Ovary (tissue), 9 donors: ENCODE results near the gene C12orf76. TPM values are rescaled to one million over a fixed set of nuclear protein-coding genes. Genes with fewer than 3 reads are reported as not detected.
"Not testable (repeated sequence)": the region's sequence is repeated elsewhere in the genome, so short reads cannot be mapped to it uniquely, and the experiment has no call there.

ENCODE experiments used
- DNase-seq, 5 donors: peaks; one replicate each; pipeline ENCODE4 v3.0.0-alpha.2; 2019 to 2020
- H3K27ac ChIP-seq, 2 donors: fragments of 200-600 bp; one replicate each; pipeline versions ENCODE4 v1.5.1 to v1.8.0; 2019 to 2022
- H3K27me3 ChIP-seq: fragments of 200-600 bp; one replicate; pipeline ENCODE4 v1.8.0; 2022
- H3K36me3 ChIP-seq: fragments of 200-600 bp; sonication (generic); one replicate; pipeline ENCODE4 v1.5.1; 2019
- H3K4me1 ChIP-seq: one replicate; pipeline ENCODE4 v1.8.1; 2013; ENCODE audit warnings: mild to moderate bottlenecking, moderate library complexity; ENCODE audit not compliant: insufficient read depth
- H3K4me3 ChIP-seq: fragments of 200-600 bp; sonication (generic); one replicate; pipeline ENCODE4 v1.5.1; 2017
- H3K9me3 ChIP-seq, 2 donors: fragments of 200-600 bp in 1 of 2; sonication (generic) in 1 of 2; one replicate each; pipeline versions ENCODE4 v1.5.1 to v1.8.1; 2013 to 2019; ENCODE audit warnings: mild to moderate bottlenecking in 1 of 2, moderate library complexity in 1 of 2
- EP300 ChIP-seq: sonication (generic); formaldehyde crosslinking; IDR thresholded peaks from one replicate; pipeline ENCODE4 v1.6.1; 2017; ENCODE audit warnings: antibody characterized with exemption
- POLR2A ChIP-seq: fragments of 450-650 bp; IDR thresholded peaks from one replicate; pipeline ENCODE4 v1.6.1; 2017; ENCODE audit warnings: antibody characterized with exemption, mild to moderate bottlenecking, moderate library complexity
- WGBS, 3 donors: extraction: QIAGEN DNeasy Blood & Tissue Kit in 1 of 3; methylation state at CpG; one replicate each; pipeline versions ENCODE4 v1.1.5 to v1.1.7; 2013 to 2017; 5-methylcytosine and 5-hydroxymethylcytosine counted together
- intact Hi-C, 4 donors: fragments of 100-400 bp; cut with DNase I; formaldehyde crosslinking; loops; one replicate each; pipeline versions ENCODE4 v1.11.0 to v1.15.1; 2022 to 2023
- polyA plus RNA-seq, 2 donors: library from polyadenylated mRNA; stranded (reverse); fragments of 200-250 nt in 1 of 2; fragments of 350-450 nt in 1 of 2; fragmentation: Illumina TruSeq in 1 of 2; extraction: RNeasy Lipid Tissue Mini Kit (QIAGEN cat#74804) in 1 of 2; gene quantifications; one replicate each; pipeline ENCODE4 v1.2.3, GENCODE V29; 2013 to 2014
- total RNA-seq, 7 donors: library from RNA; depleted of rRNA in 2 of 7; stranded (reverse); fragments of >200 nt in 2 of 7; fragmentation: NEBNext Ultra II Directional in 3 of 7; extraction: Animal tissue kit (Norgen Biotek cat#: 25700) in 3 of 7; gene quantifications; one replicate each; pipeline versions ENCODE4 v1.1.0 to v1.2.4, GENCODE V29; 2016 to 2023
- TF ChIP-seq, protein P1 (sequence below), 3 donors: fragments of 450-650 bp in 2 of 3; fragments of 200-600 bp in 1 of 3; IDR thresholded peaks; one replicate each; pipeline versions ENCODE4 v1.5.1 to v1.8.0; 2016 to 2022; ENCODE audit warnings: antibody characterized with exemption in 3 of 3, mild to moderate bottlenecking in 1 of 3
- donor health status: DM: no; HTN: no; CAD: no; lungs with moderate emphysema.
- donor health status: DM: no; HTN: no; CAD: no.
- donor health status: Bipolar disorder and iron deficiency.
- donor health status: DM: yes; HTN: yes; CAD: no.
- donor health status: DM: no; HTN: no; CAD: no.
- donor health status: DM: yes; HTN: yes; CAD: no.

Gene C12orf76
- total and polyA plus RNA-seq, 9 donors = 11.6 to 24.9 (median 15.7) TPM

DNA sequence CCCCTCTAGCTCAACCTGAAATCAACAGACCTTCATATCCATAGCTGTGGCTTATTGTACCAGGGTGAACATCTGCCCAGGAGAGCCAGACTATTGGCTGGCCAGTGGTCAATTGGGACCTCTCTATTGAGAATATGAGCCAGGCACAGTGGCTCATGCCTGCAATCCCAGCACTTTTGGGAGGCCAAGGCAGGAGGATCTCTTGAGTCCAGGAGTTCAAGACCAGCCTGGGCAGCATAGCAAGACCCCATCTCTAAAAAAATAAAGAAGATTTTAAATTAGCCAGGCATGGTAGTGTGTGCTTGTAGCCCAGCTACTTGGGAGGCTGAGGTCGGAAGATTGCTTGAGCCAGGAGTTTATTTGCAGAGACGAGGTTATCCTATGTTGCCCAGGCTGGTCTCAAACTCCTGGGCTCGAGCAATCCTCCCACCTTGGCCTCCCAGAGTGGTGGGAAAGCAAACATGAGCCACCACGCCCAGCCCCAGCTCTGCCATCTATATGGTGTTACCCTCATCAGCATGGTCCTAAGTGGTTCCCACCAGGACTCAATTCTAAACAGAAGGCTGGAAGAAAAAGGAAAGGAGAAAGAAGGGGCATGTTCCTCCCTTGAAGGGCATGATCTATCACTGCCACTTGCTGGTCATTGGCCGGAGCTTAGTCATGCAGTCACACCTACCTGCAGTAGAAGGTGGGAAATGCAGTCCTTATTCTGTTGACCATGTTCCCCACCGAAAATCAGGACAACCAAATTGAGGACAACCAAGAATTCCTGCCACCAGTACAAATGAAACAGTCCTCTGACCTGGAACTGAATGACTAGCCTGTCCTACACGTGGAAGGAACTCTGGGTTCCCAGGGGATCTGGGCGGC, 42.2 kb upstream of the C12orf76 start:
- H3K4me3 ChIP-seq = no peak overlapping the region
- no peaks in the 10 kb centered on the region for H3K9me3 ChIP-seq
- H3K4me1 ChIP-seq = no peaks in the 10 kb centered on the region
- DNase-seq = no peak
- no peaks in the 10 kb centered on the region for H3K36me3 ChIP-seq
- 76 to 79% (median 77%) methylated on average over 8 of the region's 8 CpGs for WGBS, 3 donors
- H3K27ac ChIP-seq = no peak overlapping the region
- intact Hi-C loops = no loop called here
- TF ChIP-seq POLR2A (no peak), EP300 (no peak)
- TF ChIP-seq, protein P1, sequence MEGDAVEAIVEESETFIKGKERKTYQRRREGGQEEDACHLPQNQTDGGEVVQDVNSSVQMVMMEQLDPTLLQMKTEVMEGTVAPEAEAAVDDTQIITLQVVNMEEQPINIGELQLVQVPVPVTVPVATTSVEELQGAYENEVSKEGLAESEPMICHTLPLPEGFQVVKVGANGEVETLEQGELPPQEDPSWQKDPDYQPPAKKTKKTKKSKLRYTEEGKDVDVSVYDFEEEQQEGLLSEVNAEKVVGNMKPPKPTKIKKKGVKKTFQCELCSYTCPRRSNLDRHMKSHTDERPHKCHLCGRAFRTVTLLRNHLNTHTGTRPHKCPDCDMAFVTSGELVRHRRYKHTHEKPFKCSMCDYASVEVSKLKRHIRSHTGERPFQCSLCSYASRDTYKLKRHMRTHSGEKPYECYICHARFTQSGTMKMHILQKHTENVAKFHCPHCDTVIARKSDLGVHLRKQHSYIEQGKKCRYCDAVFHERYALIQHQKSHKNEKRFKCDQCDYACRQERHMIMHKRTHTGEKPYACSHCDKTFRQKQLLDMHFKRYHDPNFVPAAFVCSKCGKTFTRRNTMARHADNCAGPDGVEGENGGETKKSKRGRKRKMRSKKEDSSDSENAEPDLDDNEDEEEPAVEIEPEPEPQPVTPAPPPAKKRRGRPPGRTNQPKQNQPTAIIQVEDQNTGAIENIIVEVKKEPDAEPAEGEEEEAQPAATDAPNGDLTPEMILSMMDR (IDR thresholded peaks at IDR 0.05) = no peak
- no peaks in the 10 kb centered on the region for H3K27me3 ChIP-seq

DNA sequence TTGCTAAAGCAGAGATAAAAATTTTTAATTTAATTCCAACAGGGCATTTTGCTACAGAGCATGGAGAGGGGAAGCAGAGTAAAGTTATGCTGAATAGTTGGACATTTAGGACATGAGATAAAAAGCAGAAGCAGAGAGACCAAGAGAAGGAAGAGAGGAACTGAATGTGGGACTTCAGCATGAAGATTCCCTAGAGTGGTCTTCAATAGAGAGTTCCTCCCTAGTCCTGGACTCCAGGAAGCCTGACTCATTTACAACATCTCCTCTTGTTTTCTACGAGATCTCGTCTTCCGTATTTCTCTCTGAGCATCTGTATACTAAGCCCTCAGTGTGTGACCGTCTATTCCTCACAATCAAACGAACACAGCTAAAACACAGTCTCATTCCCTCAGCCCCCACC, 40.6 kb upstream of the C12orf76 start:
- no peak for DNase-seq
- Histone ChIP-seq H3K9me3 (no peaks in the 10 kb centered on the region), H3K4me3 (no peak overlapping the region), H3K27me3 (no peaks in the 10 kb centered on the region), H3K4me1 (no peaks in the 10 kb centered on the region), H3K36me3 (no peaks in the 10 kb centered on the region), H3K27ac (no peak overlapping the region)
- 78 to 86% (median 86%) methylated on average over 5 of the region's 5 CpGs for WGBS, 3 donors
- TF ChIP-seq EP300 (no peak), POLR2A (no peak)
- TF ChIP-seq, protein P1 (IDR thresholded peaks at IDR 0.05) = no peak
- intact Hi-C loops = no loop called here

DNA sequence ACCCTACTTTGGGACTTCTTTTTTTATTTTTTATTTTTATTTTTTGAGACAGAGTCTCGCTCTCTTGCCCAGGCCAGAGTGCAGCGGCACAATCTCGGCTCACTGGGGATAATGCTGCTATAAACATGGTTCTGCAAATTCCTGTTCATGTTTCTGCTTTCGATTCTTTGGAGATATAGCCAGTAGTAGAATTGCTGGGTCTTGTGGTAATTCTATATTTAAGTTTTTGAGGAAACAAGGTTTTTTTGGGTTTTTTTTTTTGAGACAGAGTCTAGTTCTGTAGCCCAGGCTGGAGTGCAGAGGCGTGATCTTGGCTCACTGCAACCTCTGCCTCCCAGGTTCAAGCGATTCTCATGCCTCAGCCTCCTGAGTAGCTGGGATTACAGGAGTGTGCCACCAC, 39.9 kb upstream of the C12orf76 start:
- H3K36me3 ChIP-seq, H3K27ac ChIP-seq, H3K4me1 ChIP-seq, H3K4me3 ChIP-seq, intact Hi-C loops, DNase-seq, H3K9me3 ChIP-seq, H3K27me3 ChIP-seq: not testable (repeated sequence)
- 82 to 86% (median 85%) methylated on average over 6 of the region's 6 CpGs for WGBS, 3 donors

DNA sequence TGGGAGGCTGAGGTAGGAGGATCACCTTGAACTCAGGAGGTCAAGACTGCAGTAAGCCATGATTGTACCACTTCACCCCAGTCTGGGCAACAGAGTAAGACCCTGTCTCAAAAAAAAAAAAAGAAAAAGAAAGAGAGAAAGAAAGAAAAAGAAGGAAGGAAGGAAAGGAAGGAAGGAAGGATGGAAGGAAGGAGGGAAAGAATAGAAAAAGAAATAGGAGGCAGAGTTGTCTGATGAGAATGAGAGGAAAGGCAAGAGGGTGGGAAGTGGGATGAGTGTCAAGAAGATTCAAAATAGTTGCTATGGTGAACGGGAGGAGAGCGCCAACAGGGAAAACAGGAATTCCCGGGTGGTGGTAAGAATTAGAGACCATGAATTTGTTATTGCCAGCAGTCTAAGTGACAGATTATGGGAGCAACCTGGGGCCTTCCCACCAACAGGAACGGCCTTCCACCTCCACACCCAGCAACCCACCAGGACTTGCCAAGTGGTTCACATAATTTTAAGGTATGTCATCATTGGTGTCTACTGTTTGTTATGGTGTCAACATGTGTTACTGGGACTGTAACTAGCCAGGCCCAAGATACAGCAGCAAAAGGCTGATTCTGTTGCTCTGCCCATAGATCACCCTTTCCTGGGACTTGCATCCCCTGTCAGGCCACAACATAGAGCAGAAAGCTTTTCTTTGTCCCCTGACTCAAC, 36.1 kb upstream of the C12orf76 start:
- intact Hi-C loops = no loop called here

More for the DNA sequence above, 36.1 kb upstream of the C12orf76 start:
- Histone ChIP-seq H3K4me1 (peaks cover 2% of the 10 kb centered on the region), H3K9me3 (no peaks in the 10 kb centered on the region), H3K27ac (no peak overlapping the region), H3K4me3 (no peak overlapping the region), H3K27me3 (no peaks in the 10 kb centered on the region), H3K36me3 (no peaks in the 10 kb centered on the region)
- TF ChIP-seq, protein P1 (IDR thresholded peaks at IDR 0.05) = no peak
- TF ChIP-seq POLR2A = no peak
- TF ChIP-seq EP300 = no peak
- 69 to 83% (median 74%) methylated on average over 4 of the region's 4 CpGs for WGBS, 3 donors
- no peak for DNase-seq
